Neuronal stem cell (in vitro differentiated cells): ENCODE results near the gene NME7.

ENCODE experiments used
- DNase-seq: peaks from one replicate; pipeline ENCODE4 v3.0.0-alpha.2; 2013; ENCODE audit warnings: low spot score
- H2AFZ ChIP-seq: one replicate; pipeline ENCODE4 v1.6.1; 2013; ENCODE audit warnings: mild to moderate bottlenecking, low read length, inconsistent platforms
- H2AK5ac ChIP-seq: 2 replicates; pipeline ENCODE4 v1.6.1; 2013; ENCODE audit warnings: low read depth, mild to moderate bottlenecking, inconsistent platforms, low read length, moderate library complexity, mixed read lengths
- H2BK120ac ChIP-seq: 2 replicates; pipeline ENCODE4 v1.6.1; 2013; ENCODE audit warnings: low read depth, mild to moderate bottlenecking, inconsistent platforms, low read length, moderate library complexity, mixed read lengths
- H2BK12ac ChIP-seq: one replicate; pipeline ENCODE4 v1.6.1; 2013; ENCODE audit warnings: low read length, inconsistent platforms
- H2BK15ac ChIP-seq: 2 replicates; pipeline ENCODE4 v1.6.1; 2013; ENCODE audit warnings: mild to moderate bottlenecking, low read length, inconsistent platforms, mixed read lengths
- H2BK5ac ChIP-seq: one replicate; pipeline ENCODE4 v1.6.1; 2013; ENCODE audit warnings: inconsistent platforms, mild to moderate bottlenecking, low read length, moderate library complexity
- H3K14ac ChIP-seq: one replicate; pipeline ENCODE4 v1.6.1; 2013; ENCODE audit warnings: low read length, inconsistent platforms
- H3K18ac ChIP-seq: 2 replicates; pipeline ENCODE4 v1.6.1; 2013; ENCODE audit warnings: low read length, inconsistent platforms
- H3K23ac ChIP-seq: 2 replicates; pipeline ENCODE4 v1.6.1; 2013; ENCODE audit warnings: low read depth, mild to moderate bottlenecking, mixed read lengths, low read length, inconsistent platforms; ENCODE audit not compliant: poor library complexity
- H3K27ac ChIP-seq: replicated peaks from 3 replicates; pipeline ENCODE4 v1.5.1; 2013; ENCODE audit warnings: low read length, inconsistent platforms
- H3K27me3 ChIP-seq, 3 experiments: 2 replicates each; pipeline ENCODE4 v1.6.1; 2013; ENCODE audit warnings: low read length in 3 of 3, mild to moderate bottlenecking in 2 of 3, inconsistent platforms in 1 of 3, low read depth in 1 of 3, mixed read lengths in 1 of 3, moderate library complexity in 1 of 3; ENCODE audit not compliant: control insufficient read depth in 3 of 3, insufficient read depth in 3 of 3
- H3K36me3 ChIP-seq, 2 donors: replicated peaks in 1 of 2; 2 replicates each; pipeline ENCODE4 v1.6.1; 2013; ENCODE audit warnings: low read length in 2 of 2; ENCODE audit not compliant: control insufficient read depth in 2 of 2, insufficient read depth in 2 of 2
- H3K4ac ChIP-seq: 2 replicates; pipeline ENCODE4 v1.6.1; 2013; ENCODE audit warnings: inconsistent platforms, mild to moderate bottlenecking, low read length, moderate library complexity
- H3K4me1 ChIP-seq, 2 donors: 1 replicate in 1 of 2; 2 replicates in 1 of 2; pipeline ENCODE4 v1.6.1; 2013; ENCODE audit warnings: low read length in 2 of 2, low read depth in 1 of 2; ENCODE audit not compliant: control insufficient read depth in 2 of 2, insufficient read depth in 1 of 2
- H3K4me2 ChIP-seq: one replicate; pipeline ENCODE4 v1.6.1; 2013; ENCODE audit warnings: mild to moderate bottlenecking, low read length, inconsistent platforms; ENCODE audit not compliant: insufficient read depth, poor library complexity, severe bottlenecking
- H3K4me3 ChIP-seq, 2 donors: 2 replicates each; pipeline ENCODE4 v1.5.1; 2013; ENCODE audit warnings: low read length in 2 of 2, mild to moderate bottlenecking in 2 of 2, inconsistent platforms in 1 of 2, moderate library complexity in 1 of 2
- H3K79me1 ChIP-seq: one replicate; pipeline ENCODE4 v1.6.1; 2013; ENCODE audit warnings: low read depth, mild to moderate bottlenecking, inconsistent platforms, low read length, moderate library complexity
- H3K9ac ChIP-seq: one replicate; pipeline ENCODE4 v1.6.1; 2013; ENCODE audit warnings: mild to moderate bottlenecking, low read depth, low read length, inconsistent platforms; ENCODE audit not compliant: poor library complexity
- H3K9me3 ChIP-seq, 2 donors: replicated peaks in 1 of 2; 2 replicates each; pipeline versions ENCODE3 to v1.6.1; 2013; ENCODE audit warnings: low read length in 2 of 2, mild to moderate bottlenecking in 2 of 2, inconsistent platforms in 1 of 2, low read depth in 1 of 2, mixed read lengths in 1 of 2, moderate library complexity in 1 of 2; ENCODE audit not compliant: control insufficient read depth in 2 of 2, insufficient read depth in 1 of 2
- H4K8ac ChIP-seq: one replicate; pipeline ENCODE4 v1.6.1; 2013; ENCODE audit warnings: low read depth, mild to moderate bottlenecking, inconsistent platforms, low read length, moderate library complexity
- H4K91ac ChIP-seq: one replicate; pipeline ENCODE4 v1.6.1; 2013; ENCODE audit warnings: low read length, low read depth, mild to moderate bottlenecking, inconsistent platforms; ENCODE audit not compliant: poor library complexity
- WGBS, 2 donors: extraction: QIAGEN DNeasy Blood & Tissue Kit; methylation state at CpG; one replicate each; pipeline ENCODE4 v1.1.7; 2013; ENCODE audit warnings: missing lambda C conversion rate in 2 of 2, mixed read lengths in 1 of 2; ENCODE audit not compliant: insufficient read length in 2 of 2, insufficient replicate concordance in 1 of 2; ENCODE audit errors: extremely low coverage in 2 of 2; 5-methylcytosine and 5-hydroxymethylcytosine counted together

Gene NME7

GRCh38 chr1:169151338-169151837, 216.2 kb downstream of the NME7 start:
- no peak overlapping the region for H2BK15ac ChIP-seq
- no peak overlapping the region for H3K14ac ChIP-seq
- no peak overlapping the region for H3K9ac ChIP-seq
- no peak overlapping the region for H2AK5ac ChIP-seq
- no peak overlapping the region for H2BK120ac ChIP-seq
- H3K27me3 ChIP-seq, result no peaks in the 10 kb centered on the region
- no peak overlapping the region for H2BK5ac ChIP-seq
- no CpG with 5 or more reads among the region's 5 CpGs for WGBS, 2 donors
- H3K36me3 ChIP-seq, result no peaks in the 10 kb centered on the region
- H2AFZ ChIP-seq, result no peak overlapping the region
- H4K8ac ChIP-seq, result no peak overlapping the region
- H3K4ac ChIP-seq, result no peak overlapping the region
- peaks cover 0 to 4% of the 10 kb centered on the region in 2 donors for H3K4me1 ChIP-seq
- no peak overlapping the region for H3K4me2 ChIP-seq
- H3K18ac ChIP-seq, result no peak overlapping the region
- H4K91ac ChIP-seq, result no peak overlapping the region
- H3K23ac ChIP-seq, result peak overlapping the region; percentile 55
- no peaks in the 10 kb centered on the region for H3K79me1 ChIP-seq
- H3K27ac ChIP-seq, result no peak overlapping the region
- no peak overlapping the region for H3K4me3 ChIP-seq
- H3K9me3 ChIP-seq, result no peaks in the 10 kb centered on the region
- no peak overlapping the region for H2BK12ac ChIP-seq
- no peak for DNase-seq

DNA sequence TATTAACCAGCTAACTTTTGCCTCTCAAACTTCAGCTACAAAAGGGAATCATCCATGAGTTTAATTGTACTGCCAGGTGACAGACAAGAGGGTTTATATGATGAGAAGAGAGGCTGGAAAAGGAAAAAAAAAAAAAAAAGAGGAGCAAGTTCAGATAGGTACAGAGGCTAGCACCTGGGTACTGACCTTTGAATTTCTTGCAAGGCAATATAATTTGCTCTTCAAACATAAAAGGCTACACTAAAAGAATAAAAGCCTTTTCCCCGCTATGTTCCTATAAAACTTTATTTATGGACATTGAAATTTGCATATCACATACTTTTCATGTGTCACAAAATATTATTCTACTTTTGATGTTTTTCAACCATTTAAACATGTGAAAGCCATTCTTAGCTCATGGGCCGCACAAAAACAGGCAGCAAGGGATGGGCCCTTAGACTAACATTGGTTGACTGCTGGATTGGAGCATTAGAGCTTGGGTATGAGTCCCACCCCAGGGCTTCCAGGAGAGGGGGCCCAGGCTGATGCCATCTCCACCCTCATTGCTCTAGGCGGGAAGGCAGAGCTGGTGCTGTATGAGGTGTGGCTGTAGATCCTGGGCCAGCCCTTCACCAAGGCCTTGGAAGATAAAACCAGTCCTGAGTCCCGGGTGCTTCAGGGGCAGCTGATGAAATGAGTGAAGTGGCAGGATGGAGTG, 216.8 kb downstream of the NME7 start:
- WGBS, 2 donors, result no CpG with 5 or more reads among the region's 4 CpGs
- no peak overlapping the region for H2BK120ac ChIP-seq
- H3K4me3 ChIP-seq, result peak overlapping the region in 1 of 2 donors; percentile 51
- DNase-seq, result no peak
- H3K4ac ChIP-seq, result no peak overlapping the region
- H3K9ac ChIP-seq, result no peak overlapping the region
- no peaks in the 10 kb centered on the region for H3K36me3 ChIP-seq
- no peaks in the 10 kb centered on the region for H3K9me3 ChIP-seq
- H3K79me1 ChIP-seq, result no peaks in the 10 kb centered on the region
- H2AK5ac ChIP-seq, result no peak overlapping the region
- H2BK15ac ChIP-seq, result no peak overlapping the region
- no peak overlapping the region for H2AFZ ChIP-seq
- no peak overlapping the region for H3K27ac ChIP-seq
- H3K23ac ChIP-seq, result peak overlapping the region; percentile 37
- no peak overlapping the region for H4K91ac ChIP-seq
- no peaks in the 10 kb centered on the region for H3K27me3 ChIP-seq
- H2BK12ac ChIP-seq, result no peak overlapping the region
- H2BK5ac ChIP-seq, result no peak overlapping the region
- peaks cover 0 to 4% of the 10 kb centered on the region in 2 donors for H3K4me1 ChIP-seq
- H3K18ac ChIP-seq, result no peak overlapping the region
- no peak overlapping the region for H4K8ac ChIP-seq
- H3K4me2 ChIP-seq, result no peak overlapping the region
- H3K14ac ChIP-seq, result no peak overlapping the region

DNA sequence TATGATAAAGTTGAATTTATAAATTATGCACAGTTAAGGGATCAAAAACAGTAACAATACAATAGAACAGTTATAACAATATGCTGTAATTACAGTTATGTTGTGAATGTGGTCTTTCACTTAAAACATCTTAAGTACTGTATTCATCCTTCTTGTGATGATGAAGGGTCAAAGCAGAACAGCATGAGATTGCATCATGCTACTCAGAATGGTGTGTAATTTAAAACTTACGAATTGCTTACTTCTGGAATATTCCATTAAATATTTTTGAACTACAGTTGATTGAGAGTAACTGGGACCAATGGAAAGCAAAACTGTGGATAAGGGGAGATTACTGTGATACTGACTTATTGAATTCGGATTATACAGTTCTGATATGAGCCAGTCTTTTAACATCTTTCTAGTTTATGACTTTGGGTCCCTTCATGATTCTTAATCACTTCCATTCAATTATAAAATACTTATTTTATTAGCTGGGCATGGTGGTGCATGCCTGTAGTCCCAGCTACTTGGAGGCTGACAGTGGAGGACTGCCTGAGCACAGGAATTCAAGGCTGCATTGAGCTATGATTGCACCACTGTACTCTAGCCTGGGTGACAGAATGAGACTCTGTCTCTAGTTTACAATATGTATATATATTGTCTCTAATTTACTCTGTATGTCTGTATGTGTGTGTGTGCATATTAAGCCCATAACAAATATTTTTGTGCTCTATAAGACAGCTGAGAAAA, 217.9 kb downstream of the NME7 start:
- H2AK5ac ChIP-seq, result no peak overlapping the region

More for the DNA sequence above, 217.9 kb downstream of the NME7 start:
- no CpG with 5 or more reads among the region's 2 CpGs for WGBS, 2 donors
- no peak overlapping the region for H2BK15ac ChIP-seq
- H3K27ac ChIP-seq, result no peak overlapping the region
- no peaks in the 10 kb centered on the region for H3K79me1 ChIP-seq
- H3K18ac ChIP-seq, result no peak overlapping the region
- peaks cover 0 to 4% of the 10 kb centered on the region in 2 donors for H3K4me1 ChIP-seq
- H3K27me3 ChIP-seq, result no peaks in the 10 kb centered on the region
- H3K9me3 ChIP-seq, result no peaks in the 10 kb centered on the region
- no peak overlapping the region for H2BK5ac ChIP-seq
- H4K91ac ChIP-seq, result no peak overlapping the region
- H2BK120ac ChIP-seq, result no peak overlapping the region
- H4K8ac ChIP-seq, result no peak overlapping the region
- H2BK12ac ChIP-seq, result no peak overlapping the region
- no peak overlapping the region for H3K14ac ChIP-seq
- no peak overlapping the region for H3K9ac ChIP-seq
- no peak for DNase-seq
- no peak overlapping the region for H3K4me3 ChIP-seq
- H3K23ac ChIP-seq, result no peak overlapping the region
- H3K4ac ChIP-seq, result no peak overlapping the region
- H3K36me3 ChIP-seq, result no peaks in the 10 kb centered on the region
- H3K4me2 ChIP-seq, result no peak overlapping the region
- no peak overlapping the region for H2AFZ ChIP-seq
